Measurements from ENCODE around the gene NME5. TPM values are rescaled to one million over a fixed set of nuclear protein-coding genes. Genes with fewer than 3 reads are reported as not detected.
"Not testable (repeated sequence)": the region's sequence is repeated elsewhere in the genome, so short reads cannot be mapped to it uniquely, and the experiment has no call there.

Gene NME5
- total RNA-seq, 1 donor = 0.27 TPM

DNA sequence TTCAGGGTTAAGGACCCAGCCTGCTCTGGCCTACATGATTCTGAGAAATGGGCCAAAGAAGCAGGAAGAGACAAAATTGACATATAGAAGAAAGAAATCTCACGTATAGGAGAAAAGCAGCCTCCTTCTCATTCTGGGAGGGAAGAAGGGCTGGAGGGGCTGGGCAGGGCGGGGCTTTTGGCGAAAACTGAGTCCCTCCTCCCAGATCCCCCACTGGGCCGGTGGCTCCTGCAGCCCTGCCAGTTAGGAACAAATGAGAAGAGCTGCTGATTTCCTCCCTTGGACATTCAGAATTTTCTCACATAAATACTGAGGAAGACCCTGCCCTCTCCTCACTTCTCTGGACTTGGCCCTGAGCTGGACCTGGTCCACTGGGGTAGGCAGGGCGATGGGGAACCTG, 55.5 kb downstream of the NME5 start, which contains the start of gene WNT8A:
TSS of gene WNT8A (plus strand) at position 332 of the 400 bp plus-strand sequence. CDS start 95 bp downstream, outside the sequence.
- DNase-seq (ENCODE audit: low read depth in 2 of 3, low spot score in 2 of 3) = no peak

DNA sequence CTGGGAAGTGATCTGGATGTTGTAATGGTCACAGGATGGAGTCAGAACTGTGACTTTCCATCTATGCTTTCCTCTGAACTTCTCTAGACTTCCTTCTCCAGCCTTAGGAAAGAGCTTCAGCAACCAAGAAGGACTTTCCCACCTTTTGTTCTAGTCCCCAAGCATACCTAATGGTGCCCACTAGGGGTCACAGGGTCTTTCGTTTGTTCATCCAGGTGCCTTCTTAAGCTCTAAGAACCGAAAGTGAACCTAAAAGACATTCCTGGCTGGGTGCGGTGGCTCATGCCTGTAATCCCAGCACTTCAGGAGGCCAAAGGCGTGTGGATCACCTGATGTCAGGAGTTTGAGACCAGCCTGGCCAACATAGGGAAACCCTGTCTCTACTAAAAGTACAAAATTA, 57.2 kb downstream of the NME5 start:
- DNase-seq (ENCODE audit: low read depth in 2 of 3, low spot score in 2 of 3) = peak in 1 of 3 donors; percentile 17

DNA sequence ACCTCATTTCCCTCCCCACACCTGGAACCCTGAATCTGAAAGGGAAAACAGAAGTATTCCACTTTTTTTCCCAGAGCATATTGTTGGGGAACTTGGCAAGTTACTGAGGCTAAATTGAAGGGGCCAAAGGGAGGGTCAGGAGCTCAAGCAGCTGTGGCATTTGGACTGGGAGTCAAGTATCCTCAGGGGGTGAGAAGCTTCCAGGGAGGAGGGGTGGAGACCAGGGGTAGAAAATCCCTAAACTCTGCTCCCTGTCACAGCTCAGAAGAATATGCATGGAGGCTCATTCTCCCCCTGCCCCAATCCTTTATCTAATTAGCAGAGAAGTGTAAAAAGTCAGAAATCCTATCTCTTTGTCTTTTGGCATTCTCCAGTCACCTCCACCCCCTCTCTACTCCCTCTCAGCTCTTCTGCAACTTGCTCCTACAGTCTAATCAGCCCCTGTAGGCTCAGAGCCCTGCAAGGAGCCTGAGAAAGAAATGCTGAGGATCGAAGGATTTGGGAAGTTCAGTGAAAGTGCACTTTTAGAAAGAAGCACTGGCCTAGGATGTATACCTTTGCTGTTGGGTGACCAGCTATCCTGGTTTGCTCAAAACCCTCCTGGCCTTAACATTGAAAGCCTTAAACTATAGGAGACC, 61.1 kb downstream of the NME5 start:
- DNase-seq (ENCODE audit: low read depth in 2 of 3, low spot score in 2 of 3) = no peak

DNA sequence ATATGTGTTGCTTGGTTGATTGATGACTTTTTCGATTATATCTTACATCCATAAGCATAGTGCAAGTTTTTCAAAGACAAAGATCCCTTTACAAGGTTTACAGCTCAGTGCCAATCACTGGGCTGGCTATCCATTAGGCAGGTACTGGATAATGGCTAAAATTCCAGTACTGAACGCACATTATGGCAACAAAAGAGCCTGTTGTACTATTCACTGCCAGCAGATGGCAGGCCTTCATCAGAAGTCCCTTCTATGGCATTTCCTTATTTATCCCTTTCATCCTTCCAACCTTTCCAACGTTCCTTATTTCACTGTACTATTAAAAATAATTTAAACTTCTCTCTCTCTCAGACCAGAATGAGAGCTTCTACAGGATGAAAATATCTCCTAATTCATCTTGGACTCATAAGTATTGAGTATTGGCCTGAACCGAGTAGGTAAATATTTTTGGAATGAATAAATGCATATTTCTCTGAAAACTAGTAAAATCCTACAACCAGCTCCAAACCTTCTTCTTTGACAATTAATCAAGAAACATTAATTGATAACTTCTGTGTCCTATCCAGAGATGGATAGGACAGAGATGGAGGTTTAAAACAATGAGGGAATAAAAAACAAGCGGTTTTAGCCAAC, 62.0 kb downstream of the NME5 start:
- DNase-seq (ENCODE audit: low read depth in 2 of 3, low spot score in 2 of 3) = peak; percentile 25 to 62 (median 35)

DNA sequence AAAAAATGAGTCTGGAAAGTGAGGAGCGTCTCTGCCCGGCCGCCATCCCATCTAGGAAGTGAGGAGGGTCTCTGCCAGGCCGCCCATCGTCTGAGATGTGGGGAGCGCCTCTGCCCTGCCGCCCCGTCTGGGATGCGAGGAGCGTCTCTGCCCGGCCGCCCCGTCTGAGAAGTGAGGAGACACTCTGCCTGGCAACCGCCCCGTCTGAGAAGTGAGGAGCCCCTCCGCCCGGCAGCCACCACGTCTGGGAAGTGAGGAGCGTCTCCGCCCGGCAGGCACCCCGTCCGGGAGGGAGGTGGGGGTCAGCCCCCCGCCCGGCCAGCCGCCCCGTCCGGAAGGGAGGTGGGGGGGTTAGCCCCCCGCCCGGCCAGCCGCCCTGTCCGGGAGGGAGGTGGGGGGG, 69.2 kb downstream of the NME5 start:
- DNase-seq (ENCODE audit: low read depth in 2 of 3, low spot score in 2 of 3) = not testable (repeated sequence)

DNA sequence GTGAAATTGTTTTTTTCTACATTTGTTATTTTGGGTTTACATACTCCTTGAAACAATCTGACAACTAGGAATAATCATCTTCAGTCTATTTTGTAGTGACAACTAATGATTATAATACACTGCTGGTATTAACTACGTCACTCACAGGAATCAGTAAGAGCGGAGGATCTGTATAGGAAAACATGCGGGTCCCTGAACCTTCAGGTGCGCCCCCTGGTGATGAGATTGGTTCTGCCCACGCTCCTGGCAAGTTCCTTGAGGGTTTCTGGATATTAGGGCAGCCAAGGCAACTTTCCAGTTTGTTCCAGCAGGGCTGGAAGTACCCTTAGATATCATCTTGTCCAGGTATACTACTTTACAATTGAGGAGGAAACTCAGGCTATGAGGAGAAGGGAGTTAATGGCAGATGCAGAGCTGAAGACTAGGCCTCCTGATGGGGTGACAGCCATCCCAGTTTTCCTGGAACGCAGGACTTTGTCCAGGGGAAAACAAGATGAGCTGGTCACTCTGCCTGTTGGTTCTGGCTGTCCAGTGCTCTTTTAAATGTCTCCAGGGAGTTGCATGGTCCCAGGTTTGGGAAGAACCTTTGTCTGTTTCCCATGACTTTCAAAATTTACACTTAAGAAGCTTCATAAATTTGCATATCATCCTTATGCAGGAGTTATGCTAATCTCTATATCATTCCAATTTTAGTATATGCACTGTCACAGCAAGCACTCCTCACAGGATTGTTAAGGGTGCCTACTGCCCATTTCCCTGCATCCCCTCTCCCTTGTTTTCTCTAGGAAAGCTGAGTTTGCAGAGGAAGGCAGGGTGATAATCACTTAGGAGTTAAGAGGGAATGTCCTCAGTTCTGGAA, 70.3 kb downstream of the NME5 start:
- peak; percentile 39 to 81 (median 68) for DNase-seq (ENCODE audit: low read depth in 2 of 3, low spot score in 2 of 3)

DNA sequence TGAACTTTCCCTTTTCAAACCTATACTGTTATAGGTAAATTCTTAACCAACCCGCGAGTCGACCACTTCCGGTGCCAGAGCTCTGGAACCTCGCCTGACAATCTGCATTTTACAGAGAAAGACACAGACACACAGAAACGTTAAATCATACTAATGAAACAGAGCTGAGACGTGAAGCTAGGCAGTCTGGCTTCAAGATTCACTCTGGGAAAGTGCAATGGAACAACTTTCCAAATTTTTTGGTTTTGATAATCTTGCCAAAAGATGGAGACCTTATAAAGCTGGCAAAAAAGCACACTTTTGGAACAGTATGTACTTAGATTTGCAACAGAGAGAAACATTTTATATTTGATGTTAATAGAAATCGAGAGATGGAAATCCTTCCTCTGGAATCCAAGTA, 71.3 kb downstream of the NME5 start:
- DNase-seq (ENCODE audit: low read depth in 2 of 3, low spot score in 2 of 3) = no peak

Small RNA genes within 50 kb of the gene (small RNA-seq; reads per million reads assigned to genes)
- not detected for gene RNU6-1148P
- gene RNU6-460P = not detected
- not detected for gene RNU6-888P

Other genes with a start within 250 kb of the NME5 start
- under 0.01 TPM for gene PKD2L2, start 250.0 kb downstream of the NME5 start, total RNA-seq
- 25.6 TPM for gene FAM13B, start 106.3 kb downstream of the NME5 start, total RNA-seq
- gene WNT8A, start 55.4 kb downstream of the NME5 start, total RNA-seq = 1.1 TPM
- gene BRD8, start 39.2 kb upstream of the NME5 start, total RNA-seq = 31.5 TPM
- 2.4 TPM for gene KIF20A, start 39.7 kb upstream of the NME5 start, total RNA-seq
- 18.9 TPM for gene CDC23, start 73.9 kb upstream of the NME5 start, total RNA-seq
- 0.27 TPM for gene GFRA3, start 135.2 kb upstream of the NME5 start, total RNA-seq
- 0.81 TPM for gene CDC25C, start 192.4 kb upstream of the NME5 start, total RNA-seq
- 69.7 TPM for gene FAM53C, start 198.8 kb upstream of the NME5 start, total RNA-seq
- 50.9 TPM for gene KDM3B, start 213.3 kb upstream of the NME5 start, total RNA-seq

Measured in hematopoietic multipotent progenitor cell (in vitro differentiated cells).